Motor neuron (in vitro differentiated cells): ENCODE data around the gene PLB1. TPM values are rescaled to one million over a fixed set of nuclear protein-coding genes. Genes with fewer than 3 reads are reported as not detected.

ENCODE experiments used
- ATAC-seq, 8 experiments: fragments of 200-7000 bp; cut with Tn5 transposase; replicated peaks in 6 of 8; 2 replicates each; pipeline ENCODE4 v1.8.0; 2021; ENCODE audit warnings: mild to moderate bottlenecking in 8 of 8, moderate library complexity in 8 of 8
- H3K27ac ChIP-seq, 2 donors: fragments of 250-450 bp; sonication (Bioruptor Pico); 2 replicates each; pipeline ENCODE4 v1.9.0; 2021; ENCODE audit warnings: antibody characterized with exemption in 2 of 2, mild to moderate bottlenecking in 2 of 2, moderate library complexity in 1 of 2
- H3K4me1 ChIP-seq, 2 donors: fragments of 250-450 bp; sonication (Bioruptor Pico); replicated peaks in 1 of 2; 2 replicates each; pipeline ENCODE4 v1.6.1; 2021; ENCODE audit warnings: antibody characterized with exemption in 2 of 2, mild to moderate bottlenecking in 2 of 2, moderate library complexity in 1 of 2
- H3K4me3 ChIP-seq, 5 donors: fragments of 250-450 bp; sonication (Bioruptor Pico); 2 replicates each; pipeline ENCODE4 v1.9.0; 2021; ENCODE audit warnings: antibody characterized with exemption in 5 of 5, mild to moderate bottlenecking in 5 of 5, moderate library complexity in 4 of 5
- WGBS, 10 experiments: fragments of 450-650 bp; shearing (Covaris generic); methylation state at CpG; one replicate each; pipeline ENCODE4 v1.0.0; 2022; 5-methylcytosine and 5-hydroxymethylcytosine counted together
- in situ Hi-C, 9 experiments: fragments of 400-800 bp; cut with MboI; loops; one replicate each; pipeline ENCODE4 v1.15.0; 2021; ENCODE audit warnings: low sequenced_read_pairs in 9 of 9, low pct_unique_long_range_greater_than_20kb in 2 of 9; ENCODE audit not compliant: unreplicated experiment in 9 of 9
- total RNA-seq, 8 experiments: library from RNA; unstranded; fragments of 300-600 nt; gene quantifications; 2 replicates each; pipeline versions ENCODE4 v1.2.3 to v1.2.4, GENCODE V29; 2022

The PLB1 gene
- total RNA-seq, 8 experiments from 2014 or later, result 0.49 to 3.3 (median 1.3) TPM

GRCh38 chr2:28687640-28688385, 192.0 kb downstream of the PLB1 start:
- in situ Hi-C loops, result loop anchor here in 1 of 9 experiments (25.0 kb wide), 1 partner anchor 101 kb away; no protein-coding TSS in a partner anchor
- 52 to 100% (median 96%) methylated on average over 1 to 7 of the region's 7 CpGs; no CpG with 5 or more reads in 4 of the 10 experiments for WGBS, 10 experiments

GRCh38 chr2:28688818-28689217, 193.0 kb downstream of the PLB1 start:
- Histone ChIP-seq H3K4me3 (no peak overlapping the region), H3K27ac (no peak overlapping the region), H3K4me1 (peaks cover 9 to 14% of the 10 kb centered on the region in 2 donors)
- no peak for ATAC-seq
- in situ Hi-C loops, result loop anchor here in 1 of 9 experiments (25.0 kb wide), 1 partner anchor 102 kb away; no protein-coding TSS in a partner anchor
- WGBS, 10 experiments, result 60 to 100% (median 96%) methylated on average over 1 to 2 of the region's 2 CpGs; no CpG with 5 or more reads in 2 of the 10 experiments

More at GRCh38 chr2:28687640-28688385, 192.0 kb downstream of the PLB1 start:
- ATAC-seq, result peak in 1 of 8 experiments; percentile 13
- H3K4me1 ChIP-seq, result peaks cover 9 to 19% of the 10 kb centered on the region in 2 donors
- no peak overlapping the region for H3K27ac ChIP-seq
- no peak overlapping the region for H3K4me3 ChIP-seq

- ATAC-seq, result no peak
- no peak overlapping the region for H3K4me3 ChIP-seq
- in situ Hi-C loops, result loop anchor here in 1 of 9 experiments (25.0 kb wide), 1 partner anchor 102 kb away; no protein-coding TSS in a partner anchor
- peaks cover 9 to 16% of the 10 kb centered on the region in 2 donors for H3K4me1 ChIP-seq
- 83 to 100% (median 91%) methylated on average over 1 to 2 of the region's 2 CpGs; no CpG with 5 or more reads in 6 of the 10 experiments for WGBS, 10 experiments
- H3K27ac ChIP-seq, result no peak overlapping the region
Observed at GRCh38 chr2:28689771-28690170, 193.9 kb downstream of the PLB1 start.

- H3K4me1 ChIP-seq, result peaks cover 25 to 29% of the 10 kb centered on the region in 2 donors
- H3K4me3 ChIP-seq, result no peak overlapping the region
- no peak overlapping the region for H3K27ac ChIP-seq
- 80 to 100% (median 100%) methylated on average over 1 to 3 of the region's 3 CpGs; no CpG with 5 or more reads in 1 of the 10 experiments for WGBS, 10 experiments
- no peak for ATAC-seq
- in situ Hi-C loops, result loop anchor here in 1 of 9 experiments (25.0 kb wide), 1 partner anchor 105 kb away; no protein-coding TSS in a partner anchor
Observed at GRCh38 chr2:28692411-28692810, 196.6 kb downstream of the PLB1 start.

GRCh38 chr2:28693223-28693622, 197.4 kb downstream of the PLB1 start:
- Histone ChIP-seq H3K27ac (no peak overlapping the region), H3K4me1 (peaks cover 25 to 29% of the 10 kb centered on the region in 2 donors), H3K4me3 (no peak overlapping the region)
- no peak for ATAC-seq
- WGBS, 10 experiments, result 60 to 100% methylated on average over 1 of the region's 3 CpGs; no CpG with 5 or more reads in 8 of the 10 experiments
- in situ Hi-C loops, result loop anchor here in 1 of 9 experiments (25.0 kb wide), 1 partner anchor 106 kb away; no protein-coding TSS in a partner anchor

Other genes with a start within 250 kb of the PLB1 start
- gene FOSL2, start 103.2 kb upstream of the PLB1 start, total RNA-seq, result 10 to 100 TPM in 4 of 8 experiments, 1 to 10 TPM in 4; 1.6 to 67.7 (median 16.1) TPM